SHP77 treated with DMSO at 0.1 percent for 48 hours (cell line): ENCODE data around the gene CLDN15.
"Not testable (repeated sequence)": the region's sequence is repeated elsewhere in the genome, so short reads cannot be mapped to it uniquely, and the experiment has no call there.

Experiments
- DNase-seq: peaks from one replicate; lab custom pipeline; 2025; lab: John Stamatoyannopoulos, UW

Gene CLDN15

GRCh38 chr7:101237206-101238067 lies at the start of gene CLDN15:
Gene CLDN15, minus strand, starts transcription at chr7:101237802. Its CDS starts 221 bp downstream, at chr7:101237581.
- DNase-seq = no peak

GRCh38 chr7:101287032-101287431 lies 49.4 kb upstream of the CLDN15 start:
- no peak for DNase-seq

- not testable (repeated sequence) for DNase-seq
These were observed 48.3 kb upstream of the CLDN15 start for GRCh38 chr7:101285880-101286279.

GRCh38 chr7:101285171-101285570 lies 47.6 kb upstream of the CLDN15 start:
- no peak for DNase-seq

GRCh38 chr7:101280912-101281311 lies 43.3 kb upstream of the CLDN15 start:
- not testable (repeated sequence) for DNase-seq

- DNase-seq = no peak
These were observed 41.1 kb upstream of the CLDN15 start for GRCh38 chr7:101278461-101279292.

- DNase-seq = no peak
These were observed 39.6 kb upstream of the CLDN15 start for GRCh38 chr7:101277155-101277554.

GRCh38 chr7:101273206-101273605 lies 35.6 kb upstream of the CLDN15 start:
- no peak for DNase-seq

- DNase-seq = no peak
These were observed 33.4 kb upstream of the CLDN15 start for GRCh38 chr7:101271021-101271420.

GRCh38 chr7:101269664-101270063 lies 32.1 kb upstream of the CLDN15 start:
- DNase-seq = no peak

GRCh38 chr7:101265622-101266516 lies 28.3 kb upstream of the CLDN15 start:
- no peak for DNase-seq

GRCh38 chr7:101264102-101264706 lies 26.6 kb upstream of the CLDN15 start:
- DNase-seq = not testable (repeated sequence)

GRCh38 chr7:101258243-101258731 lies 20.7 kb upstream of the CLDN15 start:
- DNase-seq = no peak

- DNase-seq = no peak
These were observed 18.2 kb upstream of the CLDN15 start for GRCh38 chr7:101255796-101256195.

GRCh38 chr7:101253199-101253598 lies 15.6 kb upstream of the CLDN15 start:
- not testable (repeated sequence) for DNase-seq

GRCh38 chr7:101251871-101252659 lies 14.5 kb upstream of the CLDN15 start:
- DNase-seq = peak; percentile 89

GRCh38 chr7:101250324-101250723 lies 12.7 kb upstream of the CLDN15 start:
- no peak for DNase-seq

- no peak for DNase-seq
These were observed 10.7 kb upstream of the CLDN15 start for GRCh38 chr7:101248276-101248675.

- DNase-seq = no peak
These were observed 7.6 kb upstream of the CLDN15 start for GRCh38 chr7:101245147-101245668.
